GM21786 (cell line): ENCODE results near the gene RASL12.
A peak's percentile ranks its signal among the peaks of the same experiment; 100 is the strongest.

Source experiments
- ATAC-seq: cut with Tn5 transposase; IDR thresholded peaks from one replicate; pipeline ENCODE4 v1.9.1; 2021; ENCODE audit not compliant: unreplicated experiment

Gene RASL12

GRCh38 chr15:65057549-65057940 is 10.2 kb downstream of the RASL12 start:
- no peak for ATAC-seq

GRCh38 chr15:65056868-65057548 is 10.8 kb downstream of the RASL12 start:
- ATAC-seq: no peak

GRCh38 chr15:65056106-65056505 is 11.7 kb downstream of the RASL12 start:
- no peak for ATAC-seq

DNA sequence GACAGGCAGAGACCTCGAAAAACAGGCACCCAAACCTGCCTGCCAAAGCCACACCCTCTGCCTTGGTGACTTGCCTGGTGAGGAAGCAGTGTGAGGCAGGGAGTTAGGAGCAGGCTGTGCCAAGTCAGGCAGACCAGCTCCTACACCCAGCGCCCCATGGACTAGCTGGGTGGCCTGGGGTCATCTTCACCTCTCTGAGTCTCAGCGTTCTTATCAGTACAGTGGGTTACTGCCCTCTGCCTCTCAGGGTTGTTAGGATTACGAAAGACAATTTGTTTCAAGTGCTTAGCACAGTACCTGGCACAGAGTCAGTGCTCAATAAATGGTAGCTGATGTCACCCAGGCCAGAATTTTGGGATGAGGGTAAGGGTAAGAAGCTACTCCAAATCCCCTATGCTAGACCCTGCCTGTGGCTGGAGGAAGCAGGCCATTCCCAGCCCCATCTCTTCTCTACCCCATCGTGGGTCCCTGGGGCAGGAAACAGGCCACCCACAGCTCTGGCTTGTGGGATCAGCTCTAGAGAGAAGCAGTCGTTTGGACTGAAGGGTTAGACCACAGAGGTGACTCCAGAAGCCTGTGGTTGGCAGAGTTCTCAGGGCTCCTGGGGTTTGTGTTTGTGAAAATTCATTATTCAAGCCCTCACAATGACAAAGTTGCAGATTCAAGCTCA is 12.5 kb downstream of the RASL12 start:
- ATAC-seq: no peak

DNA sequence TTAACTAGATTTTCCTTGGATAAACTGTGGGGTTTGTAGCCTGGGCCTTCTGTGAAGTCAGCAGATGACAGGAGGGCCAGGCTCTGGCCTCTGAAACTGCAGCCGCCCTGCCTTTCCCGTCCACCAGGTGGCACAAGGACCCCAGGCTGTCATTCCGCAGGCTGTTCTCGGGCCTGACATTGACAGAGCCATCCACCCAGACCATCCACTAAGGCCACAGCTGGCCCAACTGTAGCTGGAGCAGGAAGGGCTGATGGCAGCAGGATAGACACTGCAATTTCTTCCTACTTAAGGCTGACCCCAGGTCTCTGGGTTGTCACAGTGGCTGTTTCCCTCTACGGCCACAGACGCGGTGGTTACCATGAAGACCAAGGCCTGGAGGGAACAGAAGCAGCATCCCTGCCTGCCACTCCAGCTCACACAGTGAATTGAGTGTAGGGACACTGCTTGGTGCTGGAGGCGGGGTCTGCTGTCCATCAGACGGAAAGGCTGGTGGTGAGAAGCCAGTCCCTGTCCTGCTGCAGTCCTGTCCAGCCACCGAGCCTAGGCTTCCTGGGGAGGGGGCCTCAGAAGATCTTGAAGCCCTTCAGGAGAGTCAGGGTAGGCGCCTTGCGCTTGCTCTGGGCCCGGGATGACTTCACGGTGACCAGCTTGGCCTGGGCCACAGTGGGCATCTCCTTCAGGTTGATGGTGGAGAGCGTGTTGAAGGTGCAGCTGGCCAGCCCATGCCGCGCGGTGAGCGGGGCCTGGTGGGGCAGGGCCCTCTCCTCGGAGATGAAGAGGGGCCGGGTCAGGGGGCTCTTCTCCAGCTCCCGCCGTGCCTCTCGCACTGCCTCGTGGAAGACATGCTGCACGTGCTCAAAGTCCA is 13.2 kb downstream of the RASL12 start:
- ATAC-seq: no peak

DNA sequence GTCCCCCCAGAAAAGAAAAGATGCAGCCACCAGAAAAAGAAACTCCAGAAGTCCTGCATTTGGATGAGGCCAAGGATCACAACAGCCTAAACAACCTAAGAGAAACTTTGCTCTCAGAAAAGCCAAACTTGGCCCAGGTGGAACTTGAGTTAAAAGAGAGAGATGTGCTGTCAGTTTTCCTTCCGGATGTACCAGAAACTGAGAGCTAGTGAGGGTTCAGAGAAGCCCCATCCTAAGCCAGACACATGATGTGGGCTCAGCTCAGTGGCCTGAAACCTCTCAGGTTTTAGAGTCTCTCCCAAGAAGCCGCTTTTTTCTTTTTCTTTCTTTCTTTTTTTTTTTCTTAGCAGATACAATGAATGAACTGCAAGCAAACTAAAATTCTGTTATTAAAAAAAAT is 14.8 kb downstream of the RASL12 start:
- ATAC-seq: no peak

DNA sequence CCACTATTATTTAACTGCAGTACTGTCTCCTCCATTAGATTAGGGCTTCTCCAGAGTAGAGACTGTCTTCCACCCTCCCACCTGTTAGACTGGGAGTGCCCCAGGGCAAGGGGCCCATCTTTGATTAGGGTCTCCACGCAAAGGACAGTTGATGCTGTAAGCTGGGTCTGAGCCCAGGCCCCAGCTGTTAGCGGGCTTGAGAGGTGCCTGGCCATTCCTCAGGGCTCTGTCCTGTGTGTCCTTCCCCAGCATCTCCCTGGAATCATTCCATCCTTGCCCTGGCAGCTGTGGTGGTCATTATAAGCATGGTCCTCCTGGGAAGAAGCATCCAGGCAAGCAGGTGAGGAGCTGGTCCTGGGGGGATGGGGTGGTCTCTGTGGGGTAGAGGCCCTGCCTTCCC is 16.5 kb downstream of the RASL12 start:
- no peak for ATAC-seq

- no peak for ATAC-seq
Measured at GRCh38 chr15:65050270-65050669, 17.5 kb downstream of the RASL12 start.

DNA sequence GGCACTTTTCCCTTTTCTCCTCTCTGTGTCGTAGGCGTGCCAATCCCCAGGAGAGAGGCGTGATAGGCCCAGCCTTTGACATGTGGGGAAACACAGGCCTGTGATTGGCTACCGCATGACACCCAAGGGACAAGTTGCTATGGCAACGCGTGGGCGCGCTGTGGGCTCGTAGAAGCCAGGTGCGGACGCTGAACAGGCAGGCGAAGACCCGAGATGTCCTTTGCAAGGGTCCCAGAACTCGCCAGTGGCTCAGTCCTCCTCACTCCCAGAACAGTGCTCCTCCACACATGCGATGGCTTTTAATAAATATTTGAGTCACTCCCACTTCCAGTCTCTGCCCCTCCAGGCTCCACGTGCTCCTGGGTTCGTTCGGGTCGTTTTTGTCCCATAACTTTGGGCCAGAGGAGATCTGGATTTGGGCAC is 18.4 kb downstream of the RASL12 start:
- ATAC-seq: peak; percentile 89

DNA sequence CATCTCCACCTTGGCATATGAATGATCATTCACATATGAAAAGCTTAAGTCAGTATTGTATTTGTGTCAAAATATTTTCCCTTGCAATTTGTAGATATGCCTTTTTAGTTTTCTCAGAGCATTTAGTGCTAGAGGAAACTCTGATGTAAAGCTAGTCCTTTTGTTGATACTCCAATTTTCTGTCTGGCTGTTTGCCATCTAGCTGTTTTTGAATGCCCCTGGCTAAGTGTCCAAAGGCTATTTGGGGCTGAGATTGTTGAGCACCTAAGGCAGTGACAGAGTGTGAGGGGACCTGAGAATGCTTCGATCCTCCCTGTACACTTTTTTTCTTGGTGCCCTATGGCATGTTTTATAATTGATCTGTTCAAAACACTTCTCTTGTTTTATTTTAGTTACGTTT is 19.6 kb downstream of the RASL12 start:
- no peak for ATAC-seq

DNA sequence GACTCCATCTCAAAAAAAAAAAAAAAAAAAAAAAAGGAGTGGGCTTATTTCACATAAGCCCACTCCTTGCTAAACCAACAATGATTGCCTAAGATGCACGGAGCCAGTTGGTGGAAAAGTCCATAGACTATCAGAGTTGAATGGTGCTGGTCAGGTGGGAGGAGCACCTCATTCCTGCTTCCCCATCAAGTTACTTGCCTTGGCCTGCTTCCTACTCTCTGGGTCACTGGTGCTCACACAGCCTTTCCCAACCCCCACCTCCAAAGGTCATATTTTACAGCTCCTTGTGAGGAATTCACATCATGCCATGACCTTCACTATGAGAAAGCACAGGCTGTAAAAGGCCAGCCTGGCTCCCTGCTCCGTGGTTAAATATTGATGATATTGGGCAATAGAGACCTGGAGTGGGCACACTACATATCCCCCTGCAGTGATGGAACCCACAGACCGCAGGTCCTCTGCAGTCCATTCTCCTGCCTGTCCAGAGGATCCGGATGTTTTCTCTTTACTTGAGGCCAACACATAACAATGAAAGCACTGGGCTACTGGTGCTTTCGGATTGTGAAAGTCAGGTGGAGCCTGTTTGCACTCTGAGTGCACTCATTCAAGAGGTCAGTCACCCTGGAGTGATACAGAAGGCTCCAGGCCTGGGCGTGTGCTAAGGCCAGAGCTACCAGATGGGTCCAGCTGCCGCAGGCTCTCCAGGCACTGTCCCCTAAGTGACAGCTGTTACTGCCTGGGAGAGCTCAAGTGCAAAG is 22.9 kb downstream of the RASL12 start, which contains the start of gene SLC51B:
Gene SLC51B, plus strand, starts transcription at position 664 of the 758 bp plus-strand sequence. CDS start 4,618 bp downstream, outside the sequence.
- ATAC-seq: no peak

- peak; percentile 64 for ATAC-seq
Measured at GRCh38 chr15:65044218-65044617, 23.6 kb downstream of the RASL12 start.

GRCh38 chr15:65042776-65043327 is 24.9 kb downstream of the RASL12 start:
- no peak for ATAC-seq

GRCh38 chr15:65041787-65042186 is 26.0 kb downstream of the RASL12 start:
- no peak for ATAC-seq

DNA sequence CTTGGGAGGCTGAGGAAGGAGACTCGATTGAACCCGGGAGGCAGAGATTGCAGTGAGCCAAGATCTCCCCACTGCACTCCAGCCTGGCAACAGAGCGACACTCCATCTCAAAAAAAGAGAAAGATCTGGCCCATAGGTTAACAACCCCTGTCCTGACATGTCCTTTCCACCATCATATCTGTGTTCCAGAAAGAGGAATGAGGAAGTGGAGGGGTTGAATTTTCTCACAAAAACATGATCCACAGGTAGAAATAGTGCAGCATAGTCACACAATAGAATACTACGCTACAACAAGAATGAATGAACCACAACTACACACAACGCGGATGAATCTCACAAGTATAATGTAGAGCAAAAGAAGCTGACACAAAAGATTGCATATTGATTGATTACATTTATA is 27.3 kb downstream of the RASL12 start:
- no peak for ATAC-seq

- no peak for ATAC-seq
Measured at GRCh38 chr15:65038836-65039235, 29.0 kb downstream of the RASL12 start.

GRCh38 chr15:65038428-65038827 is 29.4 kb downstream of the RASL12 start:
- ATAC-seq: no peak

GRCh38 chr15:65037309-65037708 is 30.5 kb downstream of the RASL12 start:
- no peak for ATAC-seq

DNA sequence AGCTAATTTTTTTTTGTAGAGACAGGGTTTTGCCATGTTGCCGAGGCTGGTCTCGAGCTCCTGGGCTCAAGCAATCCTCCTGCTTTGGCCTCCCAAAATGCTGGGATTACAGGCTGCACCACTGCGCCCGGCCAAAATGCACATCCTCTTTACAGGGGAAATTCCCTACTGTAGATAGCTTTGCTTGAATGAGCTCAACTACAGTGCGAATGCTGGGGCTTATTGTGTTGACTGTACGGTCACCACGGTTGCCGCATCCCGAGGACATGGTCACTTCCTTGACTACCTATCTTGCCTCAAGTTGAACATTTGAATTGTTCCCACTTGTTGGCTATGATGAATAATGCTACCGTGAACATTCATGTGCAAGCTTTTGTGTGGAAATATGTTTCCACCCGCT is 33.1 kb downstream of the RASL12 start:
- no peak for ATAC-seq

GRCh38 chr15:65033659-65034269 is 34.0 kb downstream of the RASL12 start:
- no peak for ATAC-seq
